Measurements from ENCODE around the gene TRIM24. TPM values are rescaled to one million over a fixed set of nuclear protein-coding genes. Genes with fewer than 3 reads are reported as not detected.

The TRIM24 gene
- polyA plus RNA-seq, 3 donors = 4.3 to 6.9 (median 5.0) TPM

DNA sequence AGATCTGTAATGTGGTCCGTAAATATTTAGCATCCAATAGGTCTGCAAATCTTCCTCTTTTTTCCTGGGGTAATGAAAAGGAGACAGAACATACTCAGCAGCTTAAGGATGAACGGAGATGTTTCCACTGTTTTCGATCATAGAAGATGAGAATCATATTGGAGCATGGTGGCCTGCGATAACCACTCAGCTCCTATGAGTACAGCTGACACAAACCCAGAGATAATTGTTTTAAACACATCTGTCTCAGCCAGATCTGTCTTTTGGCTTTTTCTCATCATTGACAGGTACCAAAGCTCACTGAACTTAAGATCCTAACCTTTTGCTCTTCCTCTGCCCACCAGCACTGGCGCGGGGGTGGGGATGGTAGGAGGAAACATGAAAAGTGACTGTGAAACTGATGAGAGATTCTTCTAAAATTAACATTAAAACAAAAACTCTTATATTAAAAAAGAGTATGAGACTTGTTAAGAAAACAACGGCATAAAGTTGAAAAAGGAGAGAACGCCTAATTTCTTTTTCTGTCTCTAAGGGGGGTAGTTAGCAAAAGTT, 170.1 kb downstream of the TRIM24 start:
- WGBS, 3 donors = 91 to 92% (median 91%) methylated on average over 8 of the region's 8 CpGs

GRCh38 chr7:138632384-138632783, 172.3 kb downstream of the TRIM24 start:
- H3K27ac ChIP-seq (ENCODE audit: low read depth, low read length) = no peak overlapping the region
- 75 to 95% (median 76%) methylated on average over 1 to 2 of the region's 2 CpGs for WGBS, 3 donors

More for the DNA sequence above, 170.1 kb downstream of the TRIM24 start:
- no peak overlapping the region for H3K27ac ChIP-seq (ENCODE audit: low read depth, low read length)

DNA sequence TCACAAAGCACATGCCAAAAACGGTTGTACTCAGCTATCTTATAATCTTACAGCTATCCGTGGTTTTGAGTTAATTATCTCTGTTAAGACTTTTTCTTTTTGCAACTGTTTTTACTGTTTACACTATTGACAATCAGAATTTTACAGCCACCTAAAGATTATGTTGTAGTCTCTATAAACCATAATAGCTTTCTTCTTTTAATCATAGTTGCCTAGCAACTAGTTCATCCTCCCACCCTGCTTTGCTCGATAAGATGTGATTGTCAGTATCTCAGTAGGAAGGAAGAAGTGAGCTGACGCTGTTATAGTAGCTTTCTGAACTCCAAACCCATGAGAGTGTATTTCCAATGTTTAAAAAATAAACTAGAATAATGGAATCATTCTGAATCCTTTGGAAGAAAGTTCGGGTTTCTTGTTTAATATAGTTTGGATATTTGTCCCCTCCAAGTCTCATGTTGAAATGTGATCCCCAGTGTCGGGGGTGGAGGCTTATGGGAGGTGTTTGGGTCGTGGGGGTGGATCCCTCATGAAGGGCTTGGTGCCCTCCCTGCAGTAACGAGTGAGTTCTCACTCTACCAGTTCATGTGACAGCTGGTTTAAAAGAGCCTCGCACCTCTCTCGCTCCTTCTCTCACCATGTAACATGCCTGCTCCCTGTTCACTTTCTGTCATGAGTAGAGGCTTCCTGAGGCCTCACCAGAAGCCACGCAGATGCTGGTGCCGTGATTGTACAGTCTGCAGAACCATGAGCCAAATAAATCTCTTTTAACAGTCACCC, 173.0 kb downstream of the TRIM24 start:
- WGBS, 3 donors = 57 to 71% (median 58%) methylated on average over 12 of the region's 12 CpGs
- no peak overlapping the region for H3K27ac ChIP-seq (ENCODE audit: low read depth, low read length)

Other genes with a start within 250 kb of the TRIM24 start
- under 1 TPM in 1 of 3 donors, not detected in 2; 0.05 TPM for gene SVOPL, start 241.1 kb downstream of the TRIM24 start, polyA plus RNA-seq